Activated CD8-positive, alpha-beta memory T cell treated with anti-CD3 and anti-CD28 coated beads for 24 hours (primary cell): ENCODE results near the gene FAM228B.
"Not testable (repeated sequence)": the region's sequence is repeated elsewhere in the genome, so short reads cannot be mapped to it uniquely, and the experiment has no call there.

Experiments used
- DNase-seq: peaks from one replicate; pipeline ENCODE4 v3.0.0-alpha.2; 2020

FAM228B gene

DNA sequence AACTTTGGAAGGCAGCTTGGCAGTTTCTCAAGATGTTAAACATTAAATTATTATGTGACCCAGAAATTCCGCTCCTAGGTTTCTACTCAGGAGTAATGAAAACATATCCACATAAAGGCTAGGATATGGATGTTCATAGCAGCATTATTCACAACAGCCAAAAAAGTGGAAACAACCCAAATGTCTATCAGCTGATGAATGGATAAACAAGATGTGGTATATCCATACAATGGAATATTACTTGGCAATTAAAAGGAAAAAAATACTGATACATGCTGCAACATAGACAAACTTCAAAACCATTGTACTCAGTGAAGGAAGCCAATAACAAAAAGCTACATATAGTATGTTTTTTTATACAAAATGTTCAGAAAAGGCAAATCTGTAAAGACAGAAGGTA, 39.2 kb downstream of the FAM228B start:
- no peak for DNase-seq

DNA sequence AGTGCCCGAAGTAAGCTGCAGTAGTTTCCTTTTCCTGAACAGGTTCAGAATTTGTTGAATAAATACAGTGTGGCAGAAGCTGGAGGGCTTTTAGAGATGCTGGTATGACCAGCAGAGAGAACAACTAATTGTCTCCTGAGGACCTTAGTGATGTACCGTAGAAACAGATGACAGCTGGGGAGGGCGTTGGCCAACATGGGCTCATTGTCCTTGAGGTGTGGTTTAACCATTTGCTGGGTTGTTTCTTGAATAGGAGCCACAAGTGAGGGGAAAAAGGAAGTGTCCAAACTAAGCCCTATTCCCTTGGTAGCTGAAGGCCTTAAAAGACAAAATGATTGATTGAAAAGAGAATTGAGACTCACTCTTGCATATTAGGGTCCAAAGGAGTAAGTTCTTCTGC, 39.9 kb downstream of the FAM228B start:
- no peak for DNase-seq

DNA sequence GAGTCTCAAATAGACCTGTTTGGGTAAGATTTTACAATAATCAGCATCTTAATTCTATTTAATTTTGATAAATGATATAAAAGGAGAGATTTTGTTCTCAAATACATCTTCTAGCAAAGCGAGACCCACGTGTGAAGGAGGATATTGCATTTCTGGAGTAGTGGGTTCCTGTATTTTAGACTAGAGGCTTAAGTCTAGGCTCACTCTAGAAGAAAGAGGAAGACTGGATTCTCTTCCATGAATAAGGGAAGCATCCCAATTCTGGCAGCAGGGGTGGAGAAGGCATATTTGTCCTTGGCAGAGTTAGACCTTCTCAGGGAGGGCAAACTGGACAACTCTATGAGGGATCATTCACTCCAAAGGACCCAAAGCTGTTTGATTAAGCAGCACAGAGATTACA, 40.3 kb downstream of the FAM228B start:
- no peak for DNase-seq

DNA sequence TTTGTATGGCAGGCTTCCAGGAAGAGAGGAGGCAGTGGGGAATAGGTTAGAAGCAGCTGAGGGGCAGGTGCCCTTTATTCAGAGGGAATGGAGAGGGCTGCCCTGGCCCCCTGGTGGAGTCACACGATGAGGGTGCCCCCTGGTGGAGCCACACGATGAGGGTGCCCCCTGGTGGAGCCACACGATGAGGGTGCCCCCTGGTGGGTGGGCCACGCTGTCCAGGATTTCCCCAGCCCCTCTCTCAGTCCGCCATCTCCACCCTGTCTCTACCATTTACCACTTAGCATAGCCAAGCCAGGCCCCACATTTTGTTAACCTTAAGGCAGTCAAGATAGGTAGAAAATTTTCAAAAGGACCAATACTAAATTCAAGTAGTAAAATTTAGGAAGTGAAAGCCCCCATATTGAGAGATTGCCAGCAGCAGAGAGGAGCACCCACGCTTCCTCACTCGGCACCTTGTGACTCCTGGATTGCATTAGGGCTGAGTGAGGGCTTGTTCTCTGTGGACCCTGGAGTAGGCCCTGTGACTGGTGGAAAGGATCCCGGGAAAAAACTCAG, 41.2 kb downstream of the FAM228B start:
- peak; percentile 70 for DNase-seq

DNA sequence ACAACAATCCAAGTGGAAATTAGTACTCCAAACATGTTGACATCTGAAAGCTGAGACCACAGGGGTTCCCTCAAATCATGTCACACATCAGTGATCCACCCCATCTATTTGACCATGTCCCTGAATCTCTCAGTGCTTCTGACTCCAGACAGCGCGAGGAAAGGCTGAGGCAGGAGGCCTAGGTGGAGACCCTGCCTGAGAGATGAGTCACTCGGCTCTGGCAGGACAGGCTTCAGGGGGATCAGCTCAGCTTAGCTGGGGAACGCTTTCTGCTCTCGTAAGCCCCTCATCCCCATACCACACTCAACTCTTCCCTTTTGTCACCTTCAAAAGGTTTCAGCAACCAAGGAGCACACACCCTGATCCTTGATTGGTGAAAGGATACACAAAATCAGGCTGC, 45.8 kb downstream of the FAM228B start:
- no peak for DNase-seq

DNA sequence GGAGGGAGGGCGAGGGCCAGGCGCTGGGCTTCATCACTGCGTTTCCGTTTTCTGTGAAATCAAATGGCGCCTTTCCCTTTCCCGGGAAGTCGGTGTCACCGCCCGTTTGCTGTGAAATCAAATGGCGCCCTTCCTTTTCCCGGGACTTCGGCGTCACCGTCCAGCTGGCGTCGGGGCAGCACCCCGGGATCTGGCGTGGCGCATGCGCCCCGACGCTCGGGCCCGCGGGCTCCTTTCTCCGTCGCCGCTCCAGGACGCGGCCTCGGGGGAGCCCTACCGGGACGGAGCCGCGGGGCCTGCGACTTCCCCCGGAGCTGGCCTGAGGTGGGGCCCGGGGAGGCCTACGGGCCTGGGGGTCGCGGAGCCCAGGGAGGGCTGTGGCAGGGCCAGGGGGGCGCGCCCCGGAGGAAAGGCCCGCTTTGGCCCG, 51.6 kb downstream of the FAM228B start, which contains the start of gene FAM228A:
Gene FAM228A (plus strand): TSS at position 203 of the 427 bp plus-strand sequence. CDS start 428 bp downstream, outside the sequence.
- DNase-seq: no peak

DNA sequence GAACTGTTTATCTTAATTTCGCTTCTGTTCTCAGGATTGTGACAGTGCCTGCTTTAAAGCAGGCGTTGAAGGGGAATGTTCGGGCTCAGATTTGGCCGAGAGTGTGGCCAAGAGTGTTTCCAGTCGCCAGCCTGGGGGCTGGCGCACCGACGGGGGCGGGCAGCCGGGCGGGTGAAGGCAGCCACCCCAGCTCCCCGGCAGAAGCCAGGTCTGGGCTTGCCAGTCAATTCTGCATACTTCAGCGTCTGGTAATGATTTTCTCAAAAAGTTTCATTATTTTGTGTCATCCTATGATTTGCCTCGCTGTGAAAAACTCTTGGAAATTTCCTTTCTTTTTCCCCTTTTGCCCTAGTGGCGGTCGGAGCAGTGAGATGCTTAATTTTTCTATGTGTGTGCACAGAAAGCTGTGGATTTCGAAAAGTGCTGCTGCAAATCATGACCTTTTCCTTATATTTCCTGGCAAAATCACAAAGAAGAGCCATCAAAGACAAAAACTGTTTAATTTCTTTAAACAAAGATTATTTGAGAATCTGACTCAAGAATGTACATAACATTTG, 52.4 kb downstream of the FAM228B start:
- no peak for DNase-seq

DNA sequence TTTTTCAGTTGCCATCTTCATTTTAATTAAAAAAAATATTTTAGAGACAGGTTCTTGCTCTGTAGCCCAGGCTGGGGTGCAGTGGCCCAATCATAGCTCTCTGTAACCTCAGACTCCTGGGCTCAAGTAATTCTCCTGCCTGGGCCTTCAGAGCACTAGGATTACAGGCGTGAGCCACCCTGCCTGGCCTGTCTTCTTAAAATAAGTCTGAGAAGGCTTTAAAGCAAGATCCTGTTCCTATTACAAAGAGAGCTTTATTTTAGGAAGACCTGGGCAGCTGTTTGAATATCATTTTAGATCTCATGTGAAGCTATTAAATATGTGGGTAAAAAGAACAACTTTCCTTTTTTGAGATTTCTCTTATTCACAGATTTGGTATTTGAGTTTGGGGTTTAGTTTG, 53.1 kb downstream of the FAM228B start:
- DNase-seq: no peak

DNA sequence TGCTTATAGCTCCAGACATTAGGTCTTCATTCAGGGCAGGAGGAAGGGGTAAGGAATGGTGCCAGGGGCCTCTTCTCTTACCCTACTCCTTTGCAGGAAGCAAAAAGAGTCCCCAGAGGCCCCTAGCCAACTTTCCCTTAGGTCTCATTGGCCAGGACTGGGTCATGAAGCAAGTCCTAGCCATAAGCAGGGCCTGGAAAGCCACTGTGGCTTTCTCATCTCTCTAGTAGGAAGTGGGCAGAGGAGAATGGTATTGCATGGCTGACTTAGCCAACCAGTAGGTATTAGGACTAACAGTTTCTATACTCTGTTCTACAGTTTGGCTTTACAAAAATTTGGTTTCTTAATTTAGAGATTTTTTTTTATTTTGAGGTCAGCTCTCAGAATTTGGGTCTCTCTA, 56.4 kb downstream of the FAM228B start:
- no peak for DNase-seq

DNA sequence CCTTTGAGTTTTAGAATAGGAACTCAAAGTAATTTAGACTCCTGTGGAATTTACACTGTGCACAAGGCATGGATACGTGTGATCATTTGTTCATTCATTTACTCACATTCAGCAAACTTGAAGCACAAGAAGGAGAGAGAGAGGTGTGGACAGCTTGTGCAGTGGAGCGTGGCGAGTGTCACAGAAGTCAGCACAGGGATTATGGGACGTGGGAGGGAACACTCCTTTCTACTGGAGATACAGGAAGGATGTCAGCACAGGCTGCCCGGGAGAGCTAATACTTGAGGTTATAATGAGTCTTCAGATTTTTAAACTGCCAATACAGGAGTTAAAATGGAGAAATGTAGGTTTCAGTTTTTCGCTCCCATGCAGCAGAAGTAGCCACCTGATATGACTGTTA, 58.6 kb downstream of the FAM228B start:
- DNase-seq: no peak

DNA sequence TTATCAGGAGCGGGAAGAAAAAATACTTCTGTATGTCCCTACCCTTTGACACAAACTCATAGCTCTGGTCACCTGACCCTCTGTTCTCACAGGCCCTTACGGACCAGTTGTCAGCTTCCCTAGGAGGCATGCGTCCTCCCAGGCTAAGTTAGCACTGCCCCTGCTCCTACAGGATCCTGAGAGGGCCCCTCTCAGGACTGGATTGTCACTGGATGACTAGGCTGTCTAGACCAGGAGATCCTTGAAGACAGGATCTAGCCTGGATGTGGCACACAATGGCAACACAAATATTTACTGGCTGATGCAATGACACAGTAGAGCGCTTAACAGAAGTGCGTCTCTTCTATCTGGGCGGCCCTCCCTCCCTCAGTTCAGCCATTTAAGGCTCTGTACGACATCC, 59.2 kb downstream of the FAM228B start:
- DNase-seq: no peak

DNA sequence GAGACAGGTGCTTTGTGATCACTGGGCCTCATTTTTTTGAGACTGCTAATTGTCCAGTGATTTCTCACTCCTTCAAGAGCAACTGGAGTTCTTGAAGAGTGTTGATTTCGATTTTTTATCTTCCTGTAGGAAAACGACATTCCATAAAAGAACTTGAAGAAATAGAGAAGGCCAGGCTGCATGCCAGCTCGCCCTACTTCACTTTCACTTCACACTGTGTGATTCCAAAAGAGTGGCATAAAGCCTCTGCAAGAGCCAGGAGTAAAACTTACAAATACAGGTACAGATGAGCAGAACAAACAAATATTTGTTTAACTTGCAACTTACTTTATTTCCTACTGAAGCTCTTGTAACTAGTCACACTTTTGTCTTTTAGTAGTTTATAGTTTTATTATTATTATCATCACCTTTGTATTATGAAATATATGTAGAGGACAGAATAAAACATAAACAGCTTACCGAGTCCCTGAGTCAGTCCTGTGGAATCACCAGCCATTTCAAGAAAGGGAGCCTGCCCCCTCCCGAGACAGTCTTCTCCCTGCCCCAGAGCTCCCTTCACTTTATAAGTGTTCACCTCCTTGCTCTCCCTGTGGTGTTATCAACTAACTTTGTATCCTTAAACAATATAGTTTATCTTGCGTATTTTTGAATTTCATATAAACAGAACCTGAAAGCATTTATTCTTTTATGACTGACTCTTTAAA, 60.2 kb downstream of the FAM228B start:
- no peak for DNase-seq

DNA sequence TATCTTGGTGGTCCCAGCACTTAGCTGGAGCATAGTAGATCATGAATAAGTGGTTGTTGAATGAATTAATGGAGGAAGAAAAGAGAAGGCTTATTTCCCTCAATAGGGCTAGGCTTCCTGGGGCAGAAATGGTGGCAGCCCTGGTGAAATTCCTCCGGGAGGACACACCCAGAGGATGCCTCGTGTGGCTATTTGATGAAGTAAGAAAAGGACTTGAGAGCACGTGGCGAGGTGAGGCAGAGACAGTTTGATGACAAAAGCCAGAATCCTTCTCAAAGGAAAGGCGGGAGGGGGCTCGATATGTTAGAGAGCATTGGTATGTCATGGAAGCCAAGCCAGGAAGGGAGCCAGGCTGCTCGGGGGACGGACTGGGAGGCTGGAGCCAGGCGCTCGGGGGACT, 66.3 kb downstream of the FAM228B start:
- DNase-seq: no peak

DNA sequence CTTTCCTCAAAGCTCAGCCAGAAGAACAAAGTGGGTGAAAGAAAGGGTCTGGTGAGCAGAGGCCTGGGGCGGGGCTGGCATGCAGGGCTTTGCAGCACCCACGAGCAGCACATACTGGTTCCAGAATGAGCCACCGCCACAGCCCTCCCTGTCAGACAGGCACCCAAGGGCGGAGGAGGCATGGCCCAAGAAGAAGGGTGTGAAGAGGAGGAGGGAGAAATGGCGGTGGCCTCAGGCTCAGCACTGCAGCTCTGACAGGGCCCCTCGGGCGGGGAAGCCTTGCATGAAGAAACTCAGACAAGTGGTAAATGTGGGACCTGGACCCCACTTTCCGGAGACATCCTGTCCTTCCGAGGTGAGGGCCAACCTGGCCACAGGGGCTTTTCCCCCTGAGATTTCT, 67.2 kb downstream of the FAM228B start:
- no peak for DNase-seq

DNA sequence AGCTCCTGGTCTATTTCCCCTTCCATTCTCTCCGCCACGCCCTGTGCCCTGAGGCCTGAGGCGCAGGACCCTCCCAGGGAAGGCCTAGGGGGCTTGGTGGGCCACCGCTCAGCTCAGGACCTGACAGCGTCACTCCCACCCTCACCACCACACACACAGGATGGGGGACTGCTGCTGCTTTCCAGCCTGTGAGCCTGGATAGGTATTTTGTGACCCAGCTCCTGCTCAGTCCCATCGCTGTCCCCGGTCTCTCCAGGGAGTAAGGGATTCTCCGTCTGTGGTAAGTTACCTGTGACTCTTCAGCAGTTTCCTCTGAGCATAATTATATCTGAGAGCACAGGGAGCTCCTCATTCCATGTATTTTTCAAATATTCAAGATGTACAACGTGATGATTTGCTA, 67.9 kb downstream of the FAM228B start:
- no peak for DNase-seq

DNA sequence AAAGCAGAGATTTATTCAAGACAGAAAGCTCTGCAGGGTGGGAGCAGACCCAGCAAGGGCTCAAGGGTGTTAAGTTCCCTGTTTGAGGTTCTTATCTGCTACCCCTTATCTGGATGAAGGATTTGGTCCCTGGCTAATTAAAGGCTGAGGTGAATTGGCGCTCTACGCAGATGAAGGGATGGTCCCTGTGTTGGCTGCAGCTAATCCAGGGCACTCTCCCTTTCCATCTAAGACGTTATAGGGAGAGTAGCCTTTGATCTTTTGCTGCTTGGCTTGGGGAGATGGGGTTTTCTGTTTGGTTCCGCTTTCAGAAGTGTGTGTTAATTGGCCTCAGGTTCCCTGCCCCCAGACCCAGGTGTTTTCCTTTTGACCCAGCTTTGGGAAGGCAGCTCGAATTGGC, 68.6 kb downstream of the FAM228B start:
- DNase-seq: no peak

DNA sequence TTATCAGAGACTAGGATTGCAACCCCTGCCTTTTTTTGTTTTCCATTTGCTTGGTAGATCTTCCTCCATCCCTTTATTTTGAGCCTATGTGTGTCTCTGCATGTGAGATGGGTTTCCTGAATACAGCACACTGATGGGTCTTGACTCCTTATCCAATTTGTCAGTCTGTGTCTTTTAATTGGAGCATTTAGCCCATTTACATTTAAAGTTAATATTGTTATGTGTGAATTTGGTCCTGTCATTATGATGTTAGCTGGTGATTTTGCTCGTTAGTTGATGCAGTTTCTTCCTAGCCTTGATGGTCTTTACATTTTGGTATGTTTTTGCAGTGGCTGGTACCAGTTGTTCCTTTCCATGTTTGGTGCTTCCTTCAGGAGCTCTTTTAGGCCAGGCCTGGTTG, 73.9 kb downstream of the FAM228B start:
- DNase-seq: not testable (repeated sequence)

DNA sequence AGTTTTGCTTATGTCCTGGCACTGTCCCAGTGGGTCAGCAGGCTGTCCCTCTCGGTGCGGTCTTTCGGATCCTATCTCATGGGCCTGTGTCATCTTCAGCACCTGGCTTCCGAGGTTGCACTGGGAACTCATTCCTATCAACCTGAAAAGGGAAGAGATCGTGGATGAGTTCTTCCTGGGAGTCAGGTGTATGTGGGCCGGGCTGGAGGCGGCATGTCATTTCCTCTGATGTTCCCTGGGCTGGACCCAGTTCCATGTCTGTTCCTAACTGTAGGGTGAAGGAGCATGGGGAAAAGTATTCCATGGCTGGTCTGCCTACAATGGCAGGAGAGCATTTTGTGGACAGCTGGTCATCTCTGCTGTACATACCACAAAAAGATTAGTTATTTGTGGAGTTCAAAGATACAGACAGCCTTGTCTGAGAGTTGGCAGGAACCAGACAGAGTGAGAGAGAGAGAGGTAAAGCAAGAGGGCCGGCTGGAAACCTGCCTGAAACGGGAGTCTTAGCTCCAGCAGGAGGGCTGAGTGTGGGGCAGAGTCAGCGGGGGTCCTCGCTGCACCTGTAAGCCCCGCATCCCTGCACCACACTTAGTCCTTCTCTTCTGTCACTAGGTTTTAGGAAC, 76.8 kb downstream of the FAM228B start:
- DNase-seq: no peak

DNA sequence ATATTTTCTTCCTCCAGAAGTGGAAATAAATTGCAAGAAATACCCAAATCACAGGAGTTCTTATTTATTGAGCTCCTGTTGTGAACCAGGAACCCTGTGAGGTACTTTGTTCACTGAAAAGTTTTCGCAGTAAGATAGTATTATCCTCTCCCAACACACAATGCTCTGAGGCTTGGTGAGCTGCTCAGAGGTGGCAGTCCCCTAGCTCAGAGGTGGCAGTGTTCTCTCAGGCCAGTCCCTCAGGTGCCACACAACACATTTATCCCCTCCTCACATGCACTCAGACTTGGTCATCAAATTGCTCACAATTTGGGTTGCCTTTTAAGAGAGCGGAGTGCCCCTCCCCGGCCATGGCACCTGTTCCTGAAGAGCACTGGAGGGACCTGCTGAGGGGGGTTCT, 77.5 kb downstream of the FAM228B start:
- DNase-seq: no peak

DNA sequence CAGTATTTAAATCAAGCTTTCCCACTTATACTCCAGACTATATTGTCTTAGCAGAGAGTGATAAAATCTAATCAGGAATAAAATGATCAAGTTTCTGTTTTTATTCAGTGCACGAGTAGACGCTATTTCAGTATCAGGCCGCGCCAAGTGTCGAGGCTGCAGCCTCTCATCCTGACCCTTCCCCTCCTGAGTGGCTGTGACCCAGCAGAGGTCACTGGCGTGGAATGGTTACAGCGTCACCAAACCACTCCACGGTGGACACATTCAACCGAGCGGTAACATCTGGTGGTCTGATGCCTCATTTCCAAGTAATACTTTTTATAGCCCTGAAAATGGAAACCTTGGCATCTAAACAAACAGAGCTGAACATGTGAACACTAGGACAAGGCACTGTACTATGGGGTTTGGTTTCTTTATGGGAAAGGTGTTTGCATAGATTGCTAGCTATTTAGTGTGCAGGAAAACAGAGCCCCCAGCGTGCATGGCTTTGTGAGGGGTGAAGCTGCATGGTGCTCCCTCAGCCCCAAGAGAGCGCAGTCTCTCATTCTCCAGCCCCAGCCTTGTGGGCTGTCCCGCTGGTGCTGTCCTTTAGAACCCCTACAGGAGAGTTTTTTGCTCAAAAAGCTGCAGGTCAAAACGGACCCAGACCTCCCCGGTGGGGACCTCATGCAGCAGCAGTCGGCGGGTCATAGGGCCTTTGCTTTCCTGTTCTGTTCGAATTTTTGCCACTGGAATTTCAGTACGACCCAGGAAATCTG, 79.9 kb downstream of the FAM228B start:
- no peak for DNase-seq

DNA sequence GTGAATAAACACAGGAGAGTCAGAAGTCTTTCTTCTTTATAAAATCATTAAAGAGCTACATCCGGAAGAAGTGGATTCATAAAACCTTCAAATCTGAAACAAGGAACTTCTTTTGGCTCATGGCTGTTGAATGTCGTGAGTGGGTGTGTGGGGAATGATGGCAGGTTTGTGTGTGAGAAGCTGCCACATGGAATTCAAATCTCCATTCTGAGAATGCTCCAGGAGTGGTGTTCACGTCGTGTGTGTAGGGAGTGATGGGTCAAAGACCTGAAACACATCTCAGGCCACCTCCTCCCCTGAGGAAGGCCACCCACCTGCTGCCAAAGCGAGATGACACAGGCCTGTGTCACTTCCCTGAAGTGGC, 80.5 kb downstream of the FAM228B start:
- DNase-seq: no peak

DNA sequence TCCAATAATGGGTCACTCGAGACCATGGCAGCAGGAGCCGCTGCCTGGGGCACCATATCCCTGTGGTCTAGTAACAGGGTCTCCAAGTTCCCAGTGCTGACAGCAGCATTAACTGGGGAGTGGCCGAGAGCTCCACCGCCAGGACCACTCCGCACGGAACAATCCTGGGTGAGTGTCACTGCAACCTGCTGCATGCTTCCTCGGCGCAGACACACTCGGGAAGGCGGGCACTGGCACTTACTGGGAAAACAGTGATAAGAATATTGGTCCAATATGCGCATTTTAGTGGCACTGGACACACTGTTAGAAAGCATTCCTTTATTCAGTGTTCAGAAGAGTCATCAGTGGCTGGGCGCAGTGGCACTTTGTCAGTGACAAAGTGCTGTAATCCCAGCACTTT, 81.2 kb downstream of the FAM228B start:
- DNase-seq: no peak

DNA sequence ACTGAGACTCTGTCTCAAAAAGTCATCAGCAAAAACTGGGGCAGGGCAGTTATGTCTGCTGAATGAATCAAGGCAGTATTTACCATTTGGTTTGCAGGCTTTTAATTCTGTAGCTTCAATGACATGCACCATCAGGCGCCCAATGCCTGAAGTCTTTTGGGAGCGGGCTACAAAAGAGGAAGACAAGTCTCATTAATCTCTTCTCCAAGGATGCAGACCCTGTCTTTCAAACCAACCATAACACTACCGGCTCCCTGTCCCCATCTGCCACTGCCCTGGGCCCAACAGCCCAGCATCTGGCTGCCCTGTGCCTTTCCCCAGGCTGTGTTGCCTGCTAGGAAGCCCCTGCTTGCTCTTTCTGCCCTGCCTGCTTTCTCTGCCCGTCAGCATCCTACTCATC, 81.9 kb downstream of the FAM228B start:
- DNase-seq: no peak

DNA sequence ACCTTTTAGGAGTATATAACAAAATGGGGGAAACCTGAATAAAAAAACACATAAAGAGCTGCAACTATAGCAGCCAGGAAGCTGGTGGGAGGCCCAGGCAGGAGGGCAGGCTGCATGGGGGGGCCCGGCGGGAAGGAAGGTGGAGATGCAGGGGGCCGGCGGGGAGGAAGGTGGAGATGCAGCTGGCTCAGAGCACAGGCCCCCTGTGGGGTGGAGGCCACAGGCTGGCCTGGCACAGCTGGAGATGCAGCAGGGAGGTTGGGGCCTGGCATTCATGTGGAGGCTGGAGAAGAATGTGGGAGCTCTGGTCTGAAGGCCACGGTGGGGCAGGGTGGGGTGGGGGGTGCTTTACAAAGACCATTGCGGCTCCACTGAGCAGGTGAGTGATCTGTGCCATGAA, 83.0 kb downstream of the FAM228B start:
- DNase-seq: no peak
